SU-DHL-6 (cell line): ENCODE data around the gene HEXD.

Experiments
- H2AFZ ChIP-seq: fragments of 200-600 bp; sonication (generic); 2 replicates; pipeline ENCODE4 v1.6.1; 2014; ENCODE audit warnings: low read depth, mild to moderate bottlenecking, moderate library complexity, mixed read lengths, antibody characterized with exemption, low read length; ENCODE audit not compliant: severe bottlenecking
- H3F3A ChIP-seq: fragments of 200-600 bp; shearing (Covaris generic); 2 replicates; pipeline ENCODE4 v1.6.0; 2016; ENCODE audit warnings: antibody characterized with exemption, mild to moderate bottlenecking; ENCODE audit not compliant: insufficient read depth
- H3K27ac ChIP-seq: fragments of 200-600 bp; sonication (generic); 2 replicates; pipeline ENCODE4 v1.5.1; 2016; ENCODE audit warnings: low read depth, mild to moderate bottlenecking, low read length, moderate library complexity, mixed read lengths
- H3K27me3 ChIP-seq: fragments of 200-600 bp; sonication (generic), shearing (Covaris generic); 2 replicates; pipeline ENCODE4 v1.6.0; 2014; ENCODE audit warnings: mild to moderate bottlenecking, low read length
- H3K36me3 ChIP-seq: fragments of 200-600 bp; sonication (generic); 2 replicates; pipeline ENCODE4 v1.6.1; 2014; ENCODE audit warnings: mild to moderate bottlenecking, low read length, mixed read lengths
- H3K4me2 ChIP-seq: fragments of 300-600, 200-600 bp; shearing (Covaris generic), sonication (generic); 2 replicates; pipeline ENCODE4 v1.6.0; 2014; ENCODE audit warnings: low read length, low read depth, mild to moderate bottlenecking; ENCODE audit not compliant: poor library complexity, severe bottlenecking
- H3K4me3 ChIP-seq: fragments of 200-600 bp; sonication (generic); 2 replicates; pipeline ENCODE4 v1.5.1; 2014; ENCODE audit warnings: antibody characterized with exemption, low read length, mild to moderate bottlenecking, mixed read lengths; ENCODE audit not compliant: insufficient read depth, poor library complexity, severe bottlenecking
- H3K79me2 ChIP-seq: fragments of 200-600 bp; sonication (generic); 2 replicates; pipeline ENCODE4 v1.6.1; 2014; ENCODE audit warnings: mild to moderate bottlenecking, low read length, moderate library complexity; ENCODE audit not compliant: insufficient read depth
- H3K9ac ChIP-seq: fragments of 200-600 bp; sonication (generic); 2 replicates; pipeline ENCODE4 v1.7.0; 2014; ENCODE audit warnings: mild to moderate bottlenecking, low read length
- H3K9me2 ChIP-seq: fragments of 200-600 bp; sonication (generic); replicated peaks from 2 replicates; pipeline ENCODE4 v1.6.1; 2014; ENCODE audit warnings: low read length; ENCODE audit not compliant: insufficient read depth
- H3K9me3 ChIP-seq: fragments of 200-600 bp; sonication (generic); 2 replicates; pipeline ENCODE4 v1.6.1; 2014; ENCODE audit warnings: low read length, mixed read lengths; ENCODE audit not compliant: insufficient read depth
- H4K20me1 ChIP-seq: fragments of 200-600 bp; sonication (generic); 2 replicates; pipeline ENCODE4 v1.6.1; 2014; ENCODE audit warnings: low read depth, mild to moderate bottlenecking, antibody characterized with exemption, low read length, moderate library complexity, mixed read lengths
- EZH2phosphoT487 ChIP-seq: fragments of 200-600 bp; sonication (generic), shearing (Covaris generic); conservative IDR thresholded peaks from 2 replicates; pipeline ENCODE4 v1.6.1; 2018; ENCODE audit warnings: mild to moderate bottlenecking, antibody characterized with exemption, low read length, moderate library complexity, mixed read lengths
- TF ChIP-seq, protein P1 (sequence below): fragments of 200-600 bp; sonication (generic); IDR thresholded peaks from one replicate; pipeline ENCODE4 v1.5.1; 2017; ENCODE audit warnings: antibody characterized with exemption, mild to moderate bottlenecking, low read length, moderate library complexity; ENCODE audit not compliant: insufficient read depth, poor library complexity, severe bottlenecking

Gene HEXD

GRCh38 chr17:82429824-82430223, 11.7 kb downstream of the HEXD start:
- Histone ChIP-seq H3F3A (no peaks in the 10 kb centered on the region), H3K4me3 (no peak overlapping the region), H3K79me2 (no peaks in the 10 kb centered on the region), H3K4me2 (no peak overlapping the region), H3K9ac (no peak overlapping the region), H4K20me1 (no peaks in the 10 kb centered on the region), H2AFZ (no peak overlapping the region), H3K9me2 (no peaks in the 10 kb centered on the region), H3K27me3 (no peaks in the 10 kb centered on the region), H3K36me3 (no peaks in the 10 kb centered on the region), H3K27ac (no peak overlapping the region), H3K9me3 (no peaks in the 10 kb centered on the region)
- no peak for TF ChIP-seq EZH2phosphoT487
- TF ChIP-seq, protein P1, sequence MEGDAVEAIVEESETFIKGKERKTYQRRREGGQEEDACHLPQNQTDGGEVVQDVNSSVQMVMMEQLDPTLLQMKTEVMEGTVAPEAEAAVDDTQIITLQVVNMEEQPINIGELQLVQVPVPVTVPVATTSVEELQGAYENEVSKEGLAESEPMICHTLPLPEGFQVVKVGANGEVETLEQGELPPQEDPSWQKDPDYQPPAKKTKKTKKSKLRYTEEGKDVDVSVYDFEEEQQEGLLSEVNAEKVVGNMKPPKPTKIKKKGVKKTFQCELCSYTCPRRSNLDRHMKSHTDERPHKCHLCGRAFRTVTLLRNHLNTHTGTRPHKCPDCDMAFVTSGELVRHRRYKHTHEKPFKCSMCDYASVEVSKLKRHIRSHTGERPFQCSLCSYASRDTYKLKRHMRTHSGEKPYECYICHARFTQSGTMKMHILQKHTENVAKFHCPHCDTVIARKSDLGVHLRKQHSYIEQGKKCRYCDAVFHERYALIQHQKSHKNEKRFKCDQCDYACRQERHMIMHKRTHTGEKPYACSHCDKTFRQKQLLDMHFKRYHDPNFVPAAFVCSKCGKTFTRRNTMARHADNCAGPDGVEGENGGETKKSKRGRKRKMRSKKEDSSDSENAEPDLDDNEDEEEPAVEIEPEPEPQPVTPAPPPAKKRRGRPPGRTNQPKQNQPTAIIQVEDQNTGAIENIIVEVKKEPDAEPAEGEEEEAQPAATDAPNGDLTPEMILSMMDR: no peak

GRCh38 chr17:82432017-82432416, 13.9 kb downstream of the HEXD start:
- Histone ChIP-seq H3K27me3 (no peaks in the 10 kb centered on the region), H3K9me2 (no peaks in the 10 kb centered on the region), H3K9me3 (no peaks in the 10 kb centered on the region), H3K79me2 (no peaks in the 10 kb centered on the region), H3F3A (no peaks in the 10 kb centered on the region), H2AFZ (no peak overlapping the region), H3K4me2 (no peak overlapping the region), H3K4me3 (no peak overlapping the region), H3K9ac (no peak overlapping the region), H3K27ac (no peak overlapping the region), H4K20me1 (no peaks in the 10 kb centered on the region), H3K36me3 (no peaks in the 10 kb centered on the region)
- no peak for TF ChIP-seq EZH2phosphoT487

DNA sequence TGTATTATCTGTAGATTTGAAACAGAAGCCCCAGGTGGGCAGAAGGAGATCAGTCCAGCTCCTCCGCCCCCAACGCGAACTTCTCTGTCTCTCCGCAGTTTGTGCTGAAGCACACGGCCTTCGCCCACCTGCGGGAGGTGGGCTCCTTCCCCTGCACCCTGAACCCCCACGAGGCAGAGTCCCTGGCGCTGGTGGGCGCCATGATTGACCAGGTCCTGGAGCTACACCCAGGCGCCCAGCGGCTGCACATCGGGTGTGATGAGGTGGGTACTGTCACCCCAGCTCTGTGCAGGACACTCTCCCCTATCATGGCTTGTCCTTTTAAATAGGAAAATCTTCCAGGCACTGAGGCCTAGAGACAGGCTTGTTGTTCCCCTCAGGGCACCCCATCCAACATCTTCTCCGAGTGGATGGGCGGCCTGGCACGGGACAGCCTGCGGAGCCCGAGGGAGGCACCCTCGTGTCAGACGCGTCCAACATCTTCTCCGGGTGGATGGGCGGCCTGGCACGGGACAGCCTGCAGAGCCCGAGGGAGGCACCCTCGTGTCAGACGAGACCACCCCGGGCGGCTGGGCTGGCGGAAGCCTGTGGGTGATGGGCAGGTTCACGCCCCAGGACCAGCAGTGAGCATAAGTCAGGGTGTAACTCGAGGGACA, 15.5 kb downstream of the HEXD start:
- no peak for TF ChIP-seq EZH2phosphoT487
- TF ChIP-seq, protein P1: no peak
- H3K4me3 ChIP-seq: no peak overlapping the region
- H3K36me3 ChIP-seq: no peaks in the 10 kb centered on the region
- H3K9me2 ChIP-seq: no peaks in the 10 kb centered on the region
- H3K4me2 ChIP-seq: no peak overlapping the region
- H3K79me2 ChIP-seq: no peaks in the 10 kb centered on the region
- H3K9ac ChIP-seq: no peak overlapping the region
- no peak overlapping the region for H3K27ac ChIP-seq
- H4K20me1 ChIP-seq: no peaks in the 10 kb centered on the region
- H3K9me3 ChIP-seq: no peaks in the 10 kb centered on the region
- no peak overlapping the region for H2AFZ ChIP-seq
- no peaks in the 10 kb centered on the region for H3F3A ChIP-seq
- no peaks in the 10 kb centered on the region for H3K27me3 ChIP-seq

DNA sequence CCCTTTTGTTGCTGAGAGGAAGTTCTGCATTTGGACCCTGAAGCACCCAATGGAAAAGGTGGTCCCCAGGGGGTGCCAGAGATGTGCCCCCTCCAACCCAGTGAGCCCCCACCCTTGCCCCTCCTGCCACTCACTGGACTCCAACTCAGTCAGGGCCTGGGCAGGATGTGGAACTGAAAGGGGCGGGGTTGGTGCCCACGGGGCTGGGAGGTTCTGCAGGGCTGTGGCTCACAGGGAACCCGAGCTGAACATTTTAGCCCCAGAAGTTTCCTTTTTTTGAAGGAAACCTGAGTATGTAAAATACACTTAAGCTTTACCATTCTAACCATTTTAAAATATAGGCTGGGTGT, 16.0 kb downstream of the HEXD start:
- Histone ChIP-seq H3K9ac (no peak overlapping the region), H3F3A (no peaks in the 10 kb centered on the region), H3K36me3 (no peaks in the 10 kb centered on the region), H3K4me2 (no peak overlapping the region), H3K27ac (no peak overlapping the region), H3K4me3 (no peak overlapping the region), H2AFZ (no peak overlapping the region), H3K27me3 (no peaks in the 10 kb centered on the region), H4K20me1 (no peaks in the 10 kb centered on the region), H3K9me3 (no peaks in the 10 kb centered on the region), H3K79me2 (no peaks in the 10 kb centered on the region), H3K9me2 (no peaks in the 10 kb centered on the region)
- no peak for TF ChIP-seq EZH2phosphoT487
- TF ChIP-seq, protein P1: no peak
